Measurements from ENCODE around the gene SUMF1.

DNA sequence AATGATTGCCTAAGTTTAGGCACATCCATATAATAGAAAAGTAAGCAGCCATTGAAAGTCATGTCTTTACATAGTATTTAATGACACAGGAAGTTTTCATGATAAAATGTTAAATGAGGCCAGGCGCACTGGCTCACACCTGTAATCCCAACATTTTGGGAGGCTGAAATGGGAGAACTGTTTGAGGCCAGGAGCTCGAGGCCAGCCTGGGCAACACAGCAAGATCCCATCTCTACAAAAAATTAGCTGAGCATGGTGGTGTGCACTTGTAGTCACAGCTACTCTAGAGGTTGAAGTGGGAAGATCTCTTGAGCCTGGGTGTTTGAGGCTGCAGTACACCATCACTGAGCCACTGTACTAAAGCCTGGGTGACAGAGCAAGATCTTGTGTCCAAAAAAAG lies 104.5 kb downstream of the SUMF1 start:
- TF ChIP-seq POLR2AphosphoS5 (IDR thresholded peaks at IDR 0.05; ENCODE audit: borderline replicate concordance, low read depth, low read length) (no peak), EZH2 (IDR thresholded peaks at IDR 0.05) (no peak)
